NCI-H2081 (cell line): ENCODE data around the gene GDPD4.

ENCODE experiments used
- DNase-seq, 2 experiments: peaks; one replicate each; lab custom pipeline; 2025; lab: John Stamatoyannopoulos, UW

Gene GDPD4

GRCh38 chr11:77189588-77190210 is 111.8 kb downstream of the GDPD4 start:
- no peak for DNase-seq

GRCh38 chr11:77188633-77189491 is 112.6 kb downstream of the GDPD4 start:
- DNase-seq, result peak; percentile 85 to 95

DNA sequence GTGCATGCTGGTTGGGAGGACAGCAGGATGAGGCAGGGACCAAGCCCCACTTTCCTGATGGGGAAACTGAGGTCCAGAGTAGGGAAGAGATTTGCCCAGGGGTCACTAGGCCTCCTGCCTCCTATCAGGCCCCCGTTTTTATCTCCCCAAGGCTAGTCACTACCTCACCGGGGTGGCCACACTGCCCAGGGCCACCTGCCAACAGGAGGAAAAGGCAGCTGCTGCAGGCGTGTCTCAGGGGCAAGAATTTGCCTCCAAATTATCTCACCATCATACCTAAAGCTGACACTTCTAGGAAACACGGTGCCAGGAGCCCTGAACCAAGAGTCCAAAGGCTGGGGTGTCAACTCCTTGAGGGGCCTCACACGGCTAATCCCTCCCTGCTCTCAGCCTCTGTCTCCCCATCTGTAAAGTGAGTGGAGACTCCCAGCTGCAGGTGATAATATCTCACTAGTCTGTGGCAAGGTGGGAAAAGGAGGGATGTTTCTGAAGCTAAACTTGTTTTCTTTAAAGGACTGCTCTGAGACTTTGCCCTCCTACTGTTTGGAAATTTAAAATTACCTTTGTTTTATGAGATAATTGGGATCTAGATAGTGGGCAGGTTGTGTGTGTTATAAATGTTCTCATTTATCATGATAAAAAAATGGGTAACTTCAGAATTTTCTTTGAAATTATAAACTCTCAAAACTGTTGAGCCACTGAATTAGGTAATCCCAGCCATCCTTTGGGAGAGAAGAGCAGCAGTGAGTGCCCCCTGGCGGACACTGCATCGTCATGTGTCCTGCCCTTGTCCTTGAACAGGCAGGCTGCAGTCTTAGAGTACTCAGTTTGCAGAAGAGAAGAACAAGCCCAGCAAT is 113.5 kb downstream of the GDPD4 start:
- peak; percentile 64 to 80 for DNase-seq

GRCh38 chr11:77187111-77187750 is 114.3 kb downstream of the GDPD4 start:
- no peak for DNase-seq

DNA sequence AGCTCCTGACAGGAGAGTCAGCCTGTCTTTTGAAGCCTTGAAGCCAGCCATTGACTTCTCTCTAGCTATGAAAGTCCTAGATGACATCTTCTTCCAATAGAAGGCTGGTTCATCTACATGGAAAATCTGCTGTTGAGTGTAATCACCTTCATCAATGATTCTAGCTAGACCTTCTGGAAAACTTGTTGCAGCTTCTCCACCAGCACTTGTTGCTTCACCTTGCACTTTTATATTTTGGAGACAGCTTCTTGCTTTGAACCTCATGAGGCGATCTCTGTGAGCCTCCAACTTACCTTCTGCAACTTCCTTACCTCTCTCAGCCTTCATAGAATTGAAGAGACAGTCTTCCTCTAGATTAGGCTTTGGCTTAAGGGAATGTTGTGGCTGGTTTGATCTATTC is 115.2 kb downstream of the GDPD4 start:
- DNase-seq, result no peak

- no peak for DNase-seq
Observed at GRCh38 chr11:77184136-77184860, 117.2 kb downstream of the GDPD4 start.

GRCh38 chr11:77183431-77183984 is 118.0 kb downstream of the GDPD4 start:
- no peak for DNase-seq

- DNase-seq, result no peak
Observed at GRCh38 chr11:77182542-77183430, 118.7 kb downstream of the GDPD4 start.

- no peak for DNase-seq
Observed at GRCh38 chr11:77181799-77182541, 119.5 kb downstream of the GDPD4 start.

GRCh38 chr11:77181226-77181625 is 120.3 kb downstream of the GDPD4 start:
- DNase-seq, result no peak

GRCh38 chr11:77180346-77180745 is 121.1 kb downstream of the GDPD4 start:
- DNase-seq, result no peak

DNA sequence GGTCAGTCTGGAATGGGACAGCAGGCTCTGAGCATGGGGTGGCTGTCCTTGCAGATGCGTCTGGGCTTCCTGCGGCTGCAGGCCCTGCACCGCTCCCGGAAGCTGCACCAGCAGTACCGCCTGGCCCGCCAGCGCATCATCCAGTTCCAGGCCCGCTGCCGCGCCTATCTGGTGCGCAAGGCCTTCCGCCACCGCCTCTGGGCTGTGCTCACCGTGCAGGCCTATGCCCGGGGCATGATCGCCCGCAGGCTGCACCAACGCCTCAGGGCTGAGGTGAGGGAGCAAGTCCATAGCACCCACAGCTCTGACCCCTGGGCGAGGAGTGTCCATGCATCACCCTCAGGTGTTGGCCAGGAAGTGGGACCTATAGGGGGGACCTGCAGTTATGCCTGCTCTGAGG is 121.8 kb downstream of the GDPD4 start:
- no peak for DNase-seq

DNA sequence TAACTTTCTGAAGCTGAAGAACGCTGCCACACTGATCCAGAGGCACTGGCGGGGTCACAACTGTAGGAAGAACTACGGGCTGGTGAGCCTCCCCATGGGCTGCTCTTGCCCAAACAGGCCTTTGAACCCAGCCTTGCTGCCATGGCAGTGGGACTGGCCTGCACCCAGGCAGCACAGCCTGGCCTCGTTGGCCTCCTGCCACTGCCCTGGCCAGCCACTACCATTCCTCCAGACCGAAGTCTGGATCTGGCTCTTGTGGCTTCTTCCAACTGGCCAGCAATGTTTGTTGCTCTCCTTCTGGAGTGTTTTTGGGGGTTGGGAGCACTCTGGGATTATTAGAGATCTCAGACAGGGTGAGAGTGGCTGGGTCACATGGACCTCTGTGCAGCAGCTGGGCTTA is 122.4 kb downstream of the GDPD4 start:
- DNase-seq, result no peak

- DNase-seq, result no peak
Observed at GRCh38 chr11:77178150-77178549, 123.3 kb downstream of the GDPD4 start.

- no peak for DNase-seq
Observed at GRCh38 chr11:77176996-77177395, 124.5 kb downstream of the GDPD4 start.

GRCh38 chr11:77175869-77176539 is 125.5 kb downstream of the GDPD4 start:
- DNase-seq, result no peak

GRCh38 chr11:77175021-77175842 is 126.3 kb downstream of the GDPD4 start:
- no peak for DNase-seq

- DNase-seq, result peak in 1 of 2 experiments; percentile 25
Observed at GRCh38 chr11:77174559-77174958, 126.9 kb downstream of the GDPD4 start.
